Karpas-422 (cell line): ENCODE data around the gene GPC5. TPM values are rescaled to one million over a fixed set of nuclear protein-coding genes. Genes with fewer than 3 reads are reported as not detected.

Experiments used
- DNase-seq: peaks from one replicate; pipeline ENCODE4 v3.0.0-alpha.2; 2015
- H2AFZ ChIP-seq: fragments of 200-600 bp; sonication (generic); 2 replicates; pipeline ENCODE4 v1.6.1; 2014; ENCODE audit warnings: antibody characterized with exemption, low read length, mixed read lengths
- H3K27ac ChIP-seq: fragments of 200-600 bp; sonication (generic); 2 replicates; pipeline ENCODE4 v1.5.1; 2014; ENCODE audit warnings: mild to moderate bottlenecking, low read length, moderate library complexity
- H3K27me3 ChIP-seq: fragments of 200-600 bp; sonication (generic); 2 replicates; pipeline ENCODE4 v1.6.1; 2014; ENCODE audit warnings: low read length, mixed read lengths
- H3K36me3 ChIP-seq: fragments of 200-600 bp; sonication (generic); 2 replicates; pipeline ENCODE4 v1.6.1; 2014; ENCODE audit warnings: low read length, mixed read lengths; ENCODE audit not compliant: insufficient read depth
- H3K4me1 ChIP-seq: fragments of 200-600 bp; sonication (generic); 2 replicates; pipeline ENCODE4 v1.6.1; 2014; ENCODE audit warnings: mild to moderate bottlenecking, low read length, mixed read lengths
- H3K4me2 ChIP-seq: fragments of 200-600 bp; sonication (generic); 2 replicates; pipeline ENCODE4 v1.6.1; 2014; ENCODE audit warnings: low read length, low read depth, mild to moderate bottlenecking; ENCODE audit not compliant: poor library complexity, severe bottlenecking
- H3K4me3 ChIP-seq: fragments of 200-600 bp; sonication (generic); 2 replicates; pipeline ENCODE4 v1.5.1; 2014; ENCODE audit warnings: mild to moderate bottlenecking, antibody characterized with exemption, low read length, mixed read lengths
- H3K79me2 ChIP-seq: fragments of 200-600 bp; sonication (generic); 2 replicates; pipeline ENCODE4 v1.6.1; 2014; ENCODE audit warnings: mild to moderate bottlenecking, low read length, mixed read lengths
- H3K9ac ChIP-seq: fragments of 200-600 bp; sonication (generic); 2 replicates; pipeline ENCODE4 v1.6.0; 2014; ENCODE audit warnings: low read length
- H3K9me2 ChIP-seq: fragments of 200-600 bp; sonication (generic), shearing (Covaris generic); replicated peaks from 2 replicates; pipeline ENCODE4 v1.6.0; 2014; ENCODE audit warnings: mild to moderate bottlenecking, low read length, moderate library complexity; ENCODE audit not compliant: insufficient read depth
- H3K9me3 ChIP-seq: fragments of 300-700, 200-600 bp; sonication (generic); 2 replicates; pipeline ENCODE4 v1.6.1; 2014; ENCODE audit warnings: low read length, mixed read lengths
- H4K20me1 ChIP-seq: fragments of 200-600 bp; sonication (generic); 2 replicates; pipeline ENCODE4 v1.6.1; 2014; ENCODE audit warnings: mild to moderate bottlenecking, antibody characterized with exemption, low read length, low read depth; ENCODE audit not compliant: insufficient read depth
- total RNA-seq: library from RNA; depleted of rRNA; stranded (reverse); fragments of >200 nt; shearing (Covaris generic); gene quantifications from 2 replicates; pipeline ENCODE4 v1.2.3, GENCODE V29; 2014; ENCODE audit warnings: low replicate concordance

The GPC5 gene
- total RNA-seq, 1 experiment from 2014 or later, result not detected

- no peaks in the 10 kb centered on the region for H3K36me3 ChIP-seq
- no peak overlapping the region for H3K27ac ChIP-seq
- no peak overlapping the region for H3K9ac ChIP-seq
- no peak overlapping the region for H3K4me2 ChIP-seq
- H3K79me2 ChIP-seq, result no peaks in the 10 kb centered on the region
- H3K9me3 ChIP-seq, result no peaks in the 10 kb centered on the region
- H3K4me1 ChIP-seq, result no peaks in the 10 kb centered on the region
- H3K9me2 ChIP-seq, result no peaks in the 10 kb centered on the region
- no peaks in the 10 kb centered on the region for H3K27me3 ChIP-seq
- DNase-seq, result no peak
- H2AFZ ChIP-seq, result no peak overlapping the region
- H3K4me3 ChIP-seq, result no peak overlapping the region
- no peaks in the 10 kb centered on the region for H4K20me1 ChIP-seq
Observed at GRCh38 chr13:91698308-91698707, 299.9 kb downstream of the GPC5 start.

DNA sequence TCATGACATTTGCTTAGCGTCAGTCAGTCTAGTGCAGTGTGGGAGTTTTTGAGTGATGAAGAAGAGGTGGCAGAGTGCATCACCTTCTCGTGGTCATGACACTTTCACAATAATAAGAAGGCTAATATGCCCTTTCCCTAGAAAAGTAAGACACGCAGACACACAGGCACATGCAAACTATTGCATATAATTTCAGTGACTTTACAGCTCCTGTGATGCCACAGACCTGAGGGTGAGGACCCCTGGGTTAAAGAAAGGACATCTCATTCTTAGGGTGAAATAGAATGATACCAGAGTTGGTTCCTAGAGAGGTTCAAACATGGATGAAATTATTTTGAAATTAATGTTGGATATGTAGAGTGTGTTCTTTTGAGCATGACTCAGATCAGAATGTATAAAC, 300.3 kb downstream of the GPC5 start:
- no peaks in the 10 kb centered on the region for H3K36me3 ChIP-seq
- H3K4me2 ChIP-seq, result no peak overlapping the region
- H3K9ac ChIP-seq, result no peak overlapping the region
- no peaks in the 10 kb centered on the region for H3K9me3 ChIP-seq
- H3K79me2 ChIP-seq, result no peaks in the 10 kb centered on the region
- H4K20me1 ChIP-seq, result no peaks in the 10 kb centered on the region
- no peaks in the 10 kb centered on the region for H3K27me3 ChIP-seq
- H2AFZ ChIP-seq, result no peak overlapping the region
- no peak overlapping the region for H3K4me3 ChIP-seq
- no peak overlapping the region for H3K27ac ChIP-seq
- no peaks in the 10 kb centered on the region for H3K9me2 ChIP-seq
- no peaks in the 10 kb centered on the region for H3K4me1 ChIP-seq
- DNase-seq, result no peak

GRCh38 chr13:91699863-91700262, 301.4 kb downstream of the GPC5 start:
- H3K79me2 ChIP-seq, result no peaks in the 10 kb centered on the region
- no peak overlapping the region for H3K9ac ChIP-seq
- no peaks in the 10 kb centered on the region for H3K9me3 ChIP-seq
- H3K9me2 ChIP-seq, result no peaks in the 10 kb centered on the region
- H3K36me3 ChIP-seq, result no peaks in the 10 kb centered on the region
- H3K4me1 ChIP-seq, result no peaks in the 10 kb centered on the region
- H3K27me3 ChIP-seq, result no peaks in the 10 kb centered on the region
- no peak overlapping the region for H3K27ac ChIP-seq
- DNase-seq, result no peak
- H3K4me2 ChIP-seq, result no peak overlapping the region
- H4K20me1 ChIP-seq, result no peaks in the 10 kb centered on the region
- H3K4me3 ChIP-seq, result no peak overlapping the region
- H2AFZ ChIP-seq, result no peak overlapping the region

DNA sequence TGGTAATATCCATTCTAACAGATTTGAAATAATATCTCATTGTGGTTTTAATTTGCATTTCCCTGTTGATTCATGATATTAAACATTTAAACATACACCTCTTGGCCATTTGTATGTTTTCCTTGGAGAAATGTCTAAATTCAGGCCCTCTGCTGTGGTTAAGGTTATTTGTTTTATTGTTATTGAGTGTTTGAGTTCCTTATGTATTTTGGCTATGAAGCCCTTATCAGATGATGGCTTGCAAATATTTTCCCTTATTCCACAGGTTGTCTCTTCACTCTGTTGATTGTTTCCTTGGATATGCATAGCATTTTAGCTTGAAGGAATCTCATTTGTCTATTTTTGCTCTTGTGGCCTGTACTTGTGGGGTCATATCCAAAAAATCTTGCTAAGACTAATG, 303.6 kb downstream of the GPC5 start:
- no peak overlapping the region for H3K27ac ChIP-seq
- no peak overlapping the region for H3K4me3 ChIP-seq
- no peak overlapping the region for H2AFZ ChIP-seq
- H3K4me1 ChIP-seq, result no peaks in the 10 kb centered on the region
- H3K27me3 ChIP-seq, result no peaks in the 10 kb centered on the region
- no peak overlapping the region for H3K9ac ChIP-seq
- H3K9me2 ChIP-seq, result no peaks in the 10 kb centered on the region
- H3K9me3 ChIP-seq, result no peaks in the 10 kb centered on the region
- no peaks in the 10 kb centered on the region for H3K36me3 ChIP-seq
- no peak for DNase-seq
- no peaks in the 10 kb centered on the region for H4K20me1 ChIP-seq
- H3K4me2 ChIP-seq, result no peak overlapping the region
- H3K79me2 ChIP-seq, result no peaks in the 10 kb centered on the region

DNA sequence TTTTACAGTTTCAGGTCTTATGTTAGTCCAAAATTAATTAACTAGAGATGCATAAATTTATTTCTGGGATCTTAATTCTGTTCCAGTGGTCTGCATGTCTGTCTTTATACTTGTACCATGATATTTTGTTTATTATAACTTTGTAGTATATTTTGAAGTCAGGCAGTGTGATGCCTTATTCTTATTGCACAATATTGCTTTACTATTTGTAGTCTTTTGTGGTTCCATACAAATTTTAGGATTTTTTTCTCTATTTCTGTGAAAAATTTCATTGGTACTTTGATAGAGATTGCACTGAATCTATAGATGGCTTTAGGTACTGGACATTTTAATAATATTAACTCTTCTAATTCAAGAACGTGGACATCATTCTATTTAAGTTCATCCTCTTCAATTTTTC, 304.0 kb downstream of the GPC5 start:
- H4K20me1 ChIP-seq, result no peaks in the 10 kb centered on the region
- no peak overlapping the region for H3K4me3 ChIP-seq
- no peak overlapping the region for H2AFZ ChIP-seq
- H3K36me3 ChIP-seq, result no peaks in the 10 kb centered on the region
- no peaks in the 10 kb centered on the region for H3K27me3 ChIP-seq
- H3K9ac ChIP-seq, result no peak overlapping the region
- no peak overlapping the region for H3K27ac ChIP-seq
- no peaks in the 10 kb centered on the region for H3K79me2 ChIP-seq
- no peak for DNase-seq
- H3K9me2 ChIP-seq, result no peaks in the 10 kb centered on the region
- no peak overlapping the region for H3K4me2 ChIP-seq
- H3K9me3 ChIP-seq, result no peaks in the 10 kb centered on the region
- no peaks in the 10 kb centered on the region for H3K4me1 ChIP-seq

GRCh38 chr13:91704398-91704797, 306.0 kb downstream of the GPC5 start:
- no peak overlapping the region for H2AFZ ChIP-seq
- H3K36me3 ChIP-seq, result no peaks in the 10 kb centered on the region
- no peaks in the 10 kb centered on the region for H3K9me3 ChIP-seq
- H3K27ac ChIP-seq, result no peak overlapping the region
- no peak overlapping the region for H3K4me3 ChIP-seq
- no peaks in the 10 kb centered on the region for H4K20me1 ChIP-seq
- no peak overlapping the region for H3K9ac ChIP-seq
- H3K9me2 ChIP-seq, result no peaks in the 10 kb centered on the region
- no peaks in the 10 kb centered on the region for H3K27me3 ChIP-seq
- H3K4me2 ChIP-seq, result no peak overlapping the region
- no peaks in the 10 kb centered on the region for H3K4me1 ChIP-seq
- H3K79me2 ChIP-seq, result no peaks in the 10 kb centered on the region
- no peak for DNase-seq

GRCh38 chr13:91708558-91708957, 310.1 kb downstream of the GPC5 start:
- no peaks in the 10 kb centered on the region for H3K9me2 ChIP-seq
- H4K20me1 ChIP-seq, result no peaks in the 10 kb centered on the region
- H3K79me2 ChIP-seq, result no peaks in the 10 kb centered on the region
- no peak overlapping the region for H3K4me2 ChIP-seq
- DNase-seq, result no peak
- no peaks in the 10 kb centered on the region for H3K27me3 ChIP-seq
- H3K27ac ChIP-seq, result no peak overlapping the region
- no peaks in the 10 kb centered on the region for H3K4me1 ChIP-seq
- no peaks in the 10 kb centered on the region for H3K36me3 ChIP-seq
- H3K9ac ChIP-seq, result no peak overlapping the region
- no peak overlapping the region for H3K4me3 ChIP-seq
- no peaks in the 10 kb centered on the region for H3K9me3 ChIP-seq
- H2AFZ ChIP-seq, result no peak overlapping the region

DNA sequence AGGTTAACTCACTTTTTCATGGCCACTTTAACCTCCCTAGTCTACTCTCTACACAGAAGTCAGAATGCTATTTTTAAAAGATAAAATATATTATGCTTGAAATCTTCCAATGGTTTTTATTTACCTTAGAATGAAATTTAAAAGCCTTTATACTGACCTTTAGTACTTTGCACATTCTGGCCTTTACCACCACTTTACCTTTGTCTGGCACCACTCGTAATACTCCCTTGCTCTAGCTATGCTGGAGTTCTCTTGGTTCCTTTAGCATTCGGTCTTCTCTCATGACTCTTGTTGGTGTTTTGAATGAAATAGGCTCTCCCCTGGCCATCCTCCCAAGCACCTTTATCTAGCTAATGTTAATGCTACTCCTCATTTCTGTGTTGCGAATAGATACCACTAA, 310.8 kb downstream of the GPC5 start:
- Histone ChIP-seq H3K9me2 (no peaks in the 10 kb centered on the region), H3K9ac (no peak overlapping the region), H3K9me3 (no peaks in the 10 kb centered on the region), H3K4me3 (no peak overlapping the region), H2AFZ (no peak overlapping the region), H3K4me2 (no peak overlapping the region), H4K20me1 (no peaks in the 10 kb centered on the region), H3K36me3 (no peaks in the 10 kb centered on the region), H3K27me3 (no peaks in the 10 kb centered on the region), H3K79me2 (no peaks in the 10 kb centered on the region), H3K27ac (no peak overlapping the region), H3K4me1 (no peaks in the 10 kb centered on the region)
- no peak for DNase-seq

DNA sequence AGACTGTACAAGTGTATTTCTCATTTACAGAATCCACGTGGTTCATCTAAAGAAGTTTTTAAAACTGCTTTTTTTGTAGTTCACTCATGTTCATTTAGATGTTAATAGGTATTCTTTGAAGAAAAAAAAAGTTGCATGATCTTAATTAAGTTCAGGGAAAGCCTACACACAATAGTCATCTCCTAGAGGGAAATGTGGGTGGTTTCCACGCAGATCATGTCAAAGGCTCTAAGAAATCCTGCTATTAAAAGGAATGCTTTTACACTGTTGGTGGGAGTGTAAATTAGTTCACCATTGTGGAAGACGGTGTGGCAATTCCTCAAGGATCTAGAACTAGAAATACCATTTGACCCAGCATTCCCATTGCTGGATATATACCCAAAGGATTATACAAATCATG, 312.3 kb downstream of the GPC5 start:
- Histone ChIP-seq H3K9me2 (no peaks in the 10 kb centered on the region), H3K36me3 (no peaks in the 10 kb centered on the region), H3K4me1 (no peaks in the 10 kb centered on the region), H3K9ac (no peak overlapping the region), H3K9me3 (no peaks in the 10 kb centered on the region), H3K4me2 (no peak overlapping the region), H3K4me3 (no peak overlapping the region), H4K20me1 (no peaks in the 10 kb centered on the region), H3K79me2 (no peaks in the 10 kb centered on the region), H3K27me3 (no peaks in the 10 kb centered on the region), H3K27ac (no peak overlapping the region), H2AFZ (no peak overlapping the region)
- no peak for DNase-seq
